H1 (cell line): ENCODE data around the gene FTL. TPM values are rescaled to one million over a fixed set of nuclear protein-coding genes. Genes with fewer than 3 reads are reported as not detected.

ENCODE experiments used
- CTCF ChIA-PET: fragments of 300-600 bp; sonication (Branson Sonifier 250); formaldehyde crosslinking; loops from one replicate; lab custom pipeline; 2021; ENCODE audit not compliant: partially characterized antibody; lab: Charles Lee
- POLR2A ChIA-PET: fragments of 300-600 bp; sonication (Branson Sonifier 250); formaldehyde crosslinking; loops from one replicate; lab custom pipeline; 2021; ENCODE audit warnings: inconsistent platforms; ENCODE audit not compliant: partially characterized antibody; lab: Charles Lee
- DNase-seq, 2 experiments: peaks; one replicate each; pipeline versions ENCODE4 v3.0.0 to v3.0.0-alpha.2; 2010 to 2022; ENCODE audit warnings: low spot score in 2 of 2, low read depth in 1 of 2, mixed read lengths in 1 of 2
- FAIRE-seq: peaks from 2 replicates; lab custom pipeline; 2011; peaks lifted over from hg19 to GRCh38; lab: Jason Lieb, UNC
- H2AFZ ChIP-seq: 2 replicates; pipeline ENCODE4 v1.8.1; 2012; ENCODE audit warnings: low read length, inconsistent platforms
- H2AK5ac ChIP-seq: 2 replicates; pipeline ENCODE4 v1.6.1; 2013; ENCODE audit warnings: low read depth, low read length
- H2BK120ac ChIP-seq: replicated peaks from 2 replicates; pipeline ENCODE3; 2013; ENCODE audit warnings: low read depth, low read length, inconsistent platforms
- H2BK12ac ChIP-seq: 2 replicates; pipeline ENCODE4 v1.6.1; 2013; ENCODE audit warnings: low read depth, low read length
- H2BK15ac ChIP-seq: 2 replicates; pipeline ENCODE4 v1.6.1; 2013; ENCODE audit warnings: low read length
- H2BK20ac ChIP-seq: 2 replicates; pipeline ENCODE4 v1.6.1; 2013; ENCODE audit warnings: low read length
- H2BK5ac ChIP-seq: 2 replicates; pipeline ENCODE4 v1.6.1; 2013; ENCODE audit warnings: low read depth, low read length
- H3K14ac ChIP-seq: 2 replicates; pipeline ENCODE4 v1.6.1; 2013; ENCODE audit warnings: inconsistent platforms; ENCODE audit not compliant: insufficient read length
- H3K18ac ChIP-seq: 2 replicates; pipeline ENCODE4 v1.6.1; 2013; ENCODE audit warnings: low read length; ENCODE audit errors: extremely low read depth
- H3K23ac ChIP-seq: 2 replicates; pipeline ENCODE4 v1.6.1; 2013; ENCODE audit warnings: inconsistent platforms; ENCODE audit not compliant: insufficient read length
- H3K23me2 ChIP-seq: 2 replicates; pipeline ENCODE4 v1.6.1; 2013; ENCODE audit warnings: low read depth, low read length
- H3K27ac ChIP-seq: 2 replicates; pipeline ENCODE4 v1.6.1; 2011; ENCODE audit warnings: low read depth, low read length, inconsistent platforms
- H3K27me3 ChIP-seq, 4 experiments: replicated peaks in 1 of 4; 1 replicate in 1 of 4; 2 replicates in 3 of 4; pipeline versions ENCODE4 v1.6.1 to v1.8.1; 2011 to 2013; ENCODE audit warnings: low read length in 3 of 4, mild to moderate bottlenecking in 3 of 4, inconsistent platforms in 2 of 4, mixed read lengths in 2 of 4, moderate library complexity in 1 of 4; ENCODE audit not compliant: control insufficient read depth in 3 of 4, insufficient read depth in 3 of 4; ENCODE audit errors: extremely low read depth in 1 of 4
- H3K36me3 ChIP-seq, 4 experiments: 2 replicates each; pipeline versions ENCODE4 v1.6.1 to v1.8.1; 2011 to 2013; ENCODE audit warnings: mild to moderate bottlenecking in 4 of 4, low read length in 3 of 4, moderate library complexity in 2 of 4, control low read depth in 1 of 4, inconsistent platforms in 1 of 4; ENCODE audit not compliant: insufficient read depth in 4 of 4, control insufficient read depth in 2 of 4
- H3K4ac ChIP-seq: replicated peaks from 2 replicates; pipeline ENCODE3; 2013; ENCODE audit warnings: low read length, low read depth, mixed read lengths, inconsistent platforms; ENCODE audit not compliant: insufficient read length
- H3K4me1 ChIP-seq, 4 experiments: replicated peaks in 1 of 4; 1 replicate in 1 of 4; 2 replicates in 3 of 4; pipeline versions ENCODE4 v1.6.1 to v1.8.1; 2011 to 2013; ENCODE audit warnings: low read length in 3 of 4, inconsistent platforms in 2 of 4, mixed read lengths in 1 of 4; ENCODE audit not compliant: insufficient read depth in 4 of 4, control insufficient read depth in 3 of 4
- H3K4me2 ChIP-seq, 2 experiments: 2 replicates each; pipeline versions ENCODE4 v1.6.1 to v1.8.1; 2011 to 2013; ENCODE audit warnings: low read depth in 2 of 2, low read length in 2 of 2, control low read depth in 1 of 2, inconsistent platforms in 1 of 2, mild to moderate bottlenecking in 1 of 2; ENCODE audit not compliant: insufficient read depth in 1 of 2
- H3K4me3 ChIP-seq, 4 experiments: fragments of 200-600, 300-600 bp in 1 of 4; sonication (generic), shearing (Covaris generic), sonication (Bioruptor Twin) in 1 of 4; 2 replicates each; pipeline versions ENCODE4 v1.5.1 to v1.8.1; 2011 to 2016; ENCODE audit warnings: low read length in 4 of 4, low read depth in 3 of 4, control low read depth in 2 of 4, inconsistent platforms in 2 of 4, mild to moderate bottlenecking in 2 of 4, mixed read lengths in 1 of 4, moderate library complexity in 1 of 4; ENCODE audit not compliant: insufficient read depth in 2 of 4; ENCODE audit errors: extremely low read depth in 1 of 4
- H3K56ac ChIP-seq: replicated peaks from 2 replicates; pipeline ENCODE3; 2013; ENCODE audit warnings: low read depth, mild to moderate bottlenecking, mixed read lengths, low read length, inconsistent platforms; ENCODE audit not compliant: insufficient read length
- H3K79me1 ChIP-seq: 2 replicates; pipeline ENCODE4 v1.6.1; 2013; ENCODE audit warnings: low read depth, low read length, control low read depth
- H3K79me2 ChIP-seq, 2 experiments: 2 replicates each; pipeline versions ENCODE4 v1.6.1 to v1.8.1; 2012 to 2013; ENCODE audit warnings: low read length in 2 of 2, mild to moderate bottlenecking in 2 of 2, inconsistent platforms in 1 of 2; ENCODE audit not compliant: insufficient read depth in 2 of 2, control insufficient read depth in 1 of 2
- H3K9ac ChIP-seq, 4 experiments: replicated peaks in 1 of 4; 1 replicate in 1 of 4; 2 replicates in 3 of 4; pipeline versions ENCODE4 v1.6.1 to v1.8.1; 2011 to 2013; ENCODE audit warnings: low read depth in 3 of 4, low read length in 3 of 4, control low read depth in 2 of 4, mild to moderate bottlenecking in 2 of 4, moderate library complexity in 2 of 4, inconsistent platforms in 1 of 4; ENCODE audit errors: extremely low read depth in 1 of 4
- H3K9me3 ChIP-seq, 2 experiments: 2 replicates each; pipeline versions ENCODE4 v1.6.1 to v1.8.1; 2012 to 2013; ENCODE audit warnings: mild to moderate bottlenecking in 2 of 2, moderate library complexity in 2 of 2, control low read depth in 1 of 2, inconsistent platforms in 1 of 2, low read depth in 1 of 2, low read length in 1 of 2, mixed read lengths in 1 of 2; ENCODE audit not compliant: insufficient read depth in 2 of 2
- H4K20me1 ChIP-seq, 2 experiments: replicated peaks in 1 of 2; 2 replicates each; pipeline versions ENCODE3 to v1.8.1; 2011 to 2013; ENCODE audit warnings: inconsistent platforms in 2 of 2, low read length in 2 of 2, mild to moderate bottlenecking in 1 of 2; ENCODE audit not compliant: insufficient read depth in 2 of 2, control insufficient read depth in 1 of 2
- H4K5ac ChIP-seq: 2 replicates; pipeline ENCODE4 v1.6.1; 2013; ENCODE audit warnings: low read length, low read depth, mixed read lengths, inconsistent platforms; ENCODE audit not compliant: insufficient read length
- H4K8ac ChIP-seq: 2 replicates; pipeline ENCODE4 v1.8.0; 2013; ENCODE audit warnings: mild to moderate bottlenecking, moderate library complexity, low read length, inconsistent platforms; ENCODE audit not compliant: insufficient read depth; ENCODE audit errors: extremely low read depth
- H4K91ac ChIP-seq: replicated peaks from 2 replicates; pipeline ENCODE3; 2013; ENCODE audit warnings: low read length, mixed read lengths, inconsistent platforms; ENCODE audit not compliant: insufficient read length
- KDM1A ChIP-seq: fragments of 200-600, 300-600 bp; sonication (generic); IDR thresholded peaks from 2 replicates; pipeline ENCODE4 v1.7.1; 2016; ENCODE audit warnings: mild to moderate bottlenecking, low read length, borderline replicate concordance
- WGBS, 2 experiments: shearing (Covaris generic) in 1 of 2; methylation state at CpG; one replicate each; pipeline versions ENCODE4 v1.1.6 to v1.1.7; 2013 to 2015; ENCODE audit warnings: low lambda C conversion rate in 2 of 2, mixed read lengths in 2 of 2, inconsistent platforms in 1 of 2, low coverage in 1 of 2, missing lambda C conversion rate in 1 of 2; ENCODE audit not compliant: insufficient replicate concordance in 2 of 2, insufficient coverage in 1 of 2, insufficient read length in 1 of 2; ENCODE audit errors: extremely low coverage in 1 of 2, missing lambda C conversion rate in 1 of 2; 5-methylcytosine and 5-hydroxymethylcytosine counted together
- polyA plus RNA-seq, 7 experiments: library from polyadenylated mRNA; depleted of rRNA in 3 of 7; stranded (reverse) in 5 of 7; unstranded in 2 of 7; fragments of >200 nt in 5 of 7; fragments of 200-250 nt in 2 of 7; gene quantifications; 1 replicate in 5 of 7; 2 replicates in 1 of 7; 4 replicates in 1 of 7; pipeline versions ENCODE4 v1.2.1 to v1.2.3, GENCODE V29; 2011 to 2013; ENCODE audit warnings: missing spikeins in 2 of 7, mixed read lengths in 2 of 7
- total RNA-seq: library from RNA; stranded (reverse); fragmentation: NEBNext Ultra II Directional; extraction: Animal tissue kit (Norgen Biotek cat#: 25700); gene quantifications from 2 replicates; pipeline ENCODE4 v1.2.1, GENCODE V29; 2021
- TF ChIP-seq, protein P1 (sequence below), 3 experiments: IDR thresholded peaks; 1 replicate in 2 of 3; 2 replicates in 1 of 3; pipeline versions ENCODE4 v1.5.1 to v1.6.1; 2011; ENCODE audit warnings: low read length in 3 of 3, mild to moderate bottlenecking in 3 of 3, inconsistent platforms in 2 of 3, low read depth in 1 of 3, moderate library complexity in 1 of 3; ENCODE audit not compliant: insufficient read depth in 1 of 3; ENCODE audit errors: control extremely low read depth in 1 of 3

Gene FTL
- total and polyA plus RNA-seq, 2 of the 8 experiments (the other 6 are each of a cell fraction or from before 2014, with no cell fraction given): 1,751 to 2,427 TPM

DNA sequence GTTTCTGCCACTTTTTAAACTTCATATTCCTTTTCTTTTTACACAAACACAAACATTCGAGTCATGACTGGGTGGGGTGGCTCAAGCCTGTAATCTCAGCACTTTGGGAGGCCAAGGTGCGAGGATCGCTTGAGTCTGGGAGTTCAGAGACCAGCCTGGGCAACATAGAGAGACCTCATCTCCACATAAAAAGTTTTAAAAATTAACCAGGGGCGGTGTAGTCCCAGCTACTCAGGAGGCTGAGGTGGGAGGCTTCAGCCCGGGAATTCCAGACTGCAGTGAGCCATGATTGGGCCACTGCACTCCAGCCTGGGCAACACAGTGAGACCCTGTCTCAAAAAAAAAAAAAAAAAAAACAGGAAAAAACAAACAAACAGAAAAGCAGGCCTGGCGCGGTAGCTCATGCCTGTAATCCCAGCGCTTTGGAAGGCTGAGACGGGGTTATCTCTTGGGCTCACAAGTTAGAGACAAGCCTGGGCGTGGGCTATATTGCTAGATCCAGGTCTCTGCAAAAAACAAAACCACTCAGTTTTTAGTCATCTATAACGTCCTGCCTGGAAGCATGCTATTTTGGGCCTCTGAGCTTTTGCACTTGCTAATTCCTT, 11.0 kb upstream of the FTL start:
- Histone ChIP-seq H3K4ac (peak overlapping the region; percentile 10), H3K79me1 (no peaks in the 10 kb centered on the region; the same call in 1 of the 2 replicates), H3K4me1 (peaks cover 0 to 11% (median 6%) of the 10 kb centered on the region in 4 experiments; a peak in 5 of 7 replicates), H3K18ac (peak overlapping the region; percentile 4; the same call in 1 of the 2 replicates), H2BK15ac (no peak overlapping the region), H4K8ac (peak overlapping the region; percentile 84; the same call in 1 of the 2 replicates), H3K56ac (no peak overlapping the region), H3K9ac (peak overlapping the region in 3 of 4 experiments; percentile 16 to 43 (median 20); a peak in 1 of 7 replicates), H4K5ac (peak overlapping the region; percentile 59), H3K27me3 (no peaks in the 10 kb centered on the region; a peak in 1 of 7 replicates), H3K14ac (no peak overlapping the region), H2BK12ac (no peak overlapping the region), H3K36me3 (peaks cover 4 to 15% (median 9%) of the 10 kb centered on the region in 4 experiments; a peak in 6 of 8 replicates), H3K79me2 (peaks cover 0 to 19% of the 10 kb centered on the region in 2 experiments; a peak in 2 of 4 replicates), H3K23me2 (no peaks in the 10 kb centered on the region; the same call in 1 of the 2 replicates), H4K20me1 (peaks cover 2% of the 10 kb centered on the region in 2 experiments), H2BK120ac (no peak overlapping the region), H2BK5ac (no peak overlapping the region), H3K23ac (no peak overlapping the region), H2AK5ac (no peak overlapping the region), H4K91ac (no peak overlapping the region), H2BK20ac (no peak overlapping the region), H2AFZ (peak overlapping the region; percentile 96), H3K27ac (0 out of 2 replicates have a peak overlapping the region, but pooled peaks have one; percentile 43), H3K4me2 (peak overlapping the region; percentile 74 to 81), H3K4me3 (peak overlapping the region; percentile 31 to 93 (median 66)), H3K9me3 (no peaks in the 10 kb centered on the region)
- no peak for FAIRE-seq
- CTCF ChIA-PET: interaction anchor here (0.8 to 1.2 kb wide), 6 partner anchors 11 to 111 kb away, joined by 3 to 4 read pairs (median 4); partner anchors contain the start of gene FTL
- WGBS, 2 experiments: 66% methylated on average over 11 of the region's 11 CpGs; no CpG with 5 or more reads in 1 of the 2 experiments
- POLR2A ChIA-PET: interaction anchor here (0.6 to 3.8 kb wide), 6 partner anchors 8 to 147 kb away, joined by 3 to 27 read pairs (median 8); partner anchors contain the start of gene FTL
- TF ChIP-seq KDM1A: peak; percentile 57; the same call in 1 of the 2 replicates
- TF ChIP-seq, protein P1, sequence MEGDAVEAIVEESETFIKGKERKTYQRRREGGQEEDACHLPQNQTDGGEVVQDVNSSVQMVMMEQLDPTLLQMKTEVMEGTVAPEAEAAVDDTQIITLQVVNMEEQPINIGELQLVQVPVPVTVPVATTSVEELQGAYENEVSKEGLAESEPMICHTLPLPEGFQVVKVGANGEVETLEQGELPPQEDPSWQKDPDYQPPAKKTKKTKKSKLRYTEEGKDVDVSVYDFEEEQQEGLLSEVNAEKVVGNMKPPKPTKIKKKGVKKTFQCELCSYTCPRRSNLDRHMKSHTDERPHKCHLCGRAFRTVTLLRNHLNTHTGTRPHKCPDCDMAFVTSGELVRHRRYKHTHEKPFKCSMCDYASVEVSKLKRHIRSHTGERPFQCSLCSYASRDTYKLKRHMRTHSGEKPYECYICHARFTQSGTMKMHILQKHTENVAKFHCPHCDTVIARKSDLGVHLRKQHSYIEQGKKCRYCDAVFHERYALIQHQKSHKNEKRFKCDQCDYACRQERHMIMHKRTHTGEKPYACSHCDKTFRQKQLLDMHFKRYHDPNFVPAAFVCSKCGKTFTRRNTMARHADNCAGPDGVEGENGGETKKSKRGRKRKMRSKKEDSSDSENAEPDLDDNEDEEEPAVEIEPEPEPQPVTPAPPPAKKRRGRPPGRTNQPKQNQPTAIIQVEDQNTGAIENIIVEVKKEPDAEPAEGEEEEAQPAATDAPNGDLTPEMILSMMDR (IDR thresholded peaks at IDR 0.05; ENCODE audit: control extremely low read depth in 1 of 3, insufficient read depth in 1 of 3, low read depth in 1 of 3, low read length in 3 of 3): no peak
- DNase-seq: no peak
